Body of pancreas (tissue), 4 donors: Measurements from ENCODE around the gene RIPOR1. TPM values are rescaled to one million over a fixed set of nuclear protein-coding genes. Genes with fewer than 3 reads are reported as not detected.

Experiments used
- ATAC-seq: fragments of 150-250 bp; one replicate; pipeline ENCODE4 v1.9.1; 2016
- DNase-seq, 4 donors: peaks; one replicate each; pipeline ENCODE4 v3.0.0-alpha.2; 2019
- H3K27ac ChIP-seq, 4 donors: fragments of 200-600 bp; sonication (generic); 1 replicate in 3 of 4; 2 replicates in 1 of 4; pipeline versions ENCODE4 v1.5.1 to v1.6.1; 2016 to 2019; ENCODE audit warnings: mild to moderate bottlenecking in 1 of 4, mixed read lengths in 1 of 4, moderate library complexity in 1 of 4
- H3K27me3 ChIP-seq, 2 donors: fragments of 200-600 bp; sonication (generic); one replicate each; pipeline ENCODE4 v1.6.0; 2016; ENCODE audit warnings: mild to moderate bottlenecking in 1 of 2
- H3K36me3 ChIP-seq, 2 donors: fragments of 200-600 bp; sonication (generic); replicated peaks in 1 of 2; 2 replicates each; pipeline ENCODE4 v1.5.1; 2016; ENCODE audit warnings: low read depth in 2 of 2; ENCODE audit not compliant: insufficient read depth in 1 of 2
- H3K4me1 ChIP-seq: fragments of 200-600 bp; sonication (generic); one replicate; pipeline ENCODE4 v1.6.0; 2016
- H3K4me3 ChIP-seq, 2 donors: fragments of 200-600 bp; sonication (generic); 1 replicate in 1 of 2; 2 replicates in 1 of 2; pipeline ENCODE4 v1.5.1; 2016 to 2019
- H3K9me3 ChIP-seq, 3 donors: fragments of 200-600 bp; sonication (generic); 1 replicate in 2 of 3; 2 replicates in 1 of 3; pipeline ENCODE4 v1.5.1; 2016
- POLR2A ChIP-seq, 3 donors: fragments of 450-650 bp; IDR thresholded peaks; one replicate each; pipeline ENCODE4 v1.6.1; 2016; ENCODE audit warnings: antibody characterized with exemption in 3 of 3, mild to moderate bottlenecking in 2 of 3
- WGBS, 2 donors: methylation state at CpG; one replicate each; pipeline ENCODE4 v1.1.5; 2017; 5-methylcytosine and 5-hydroxymethylcytosine counted together
- intact Hi-C: fragments of 100-400 bp; cut with DNase I; formaldehyde crosslinking; loops from one replicate; pipeline ENCODE4 v1.15.1; 2023
- total RNA-seq, 2 donors: library from RNA; depleted of rRNA; stranded (reverse); fragments of >200 nt; gene quantifications; one replicate each; pipeline ENCODE4 v1.1.0, GENCODE V29; 2016
- TF ChIP-seq, protein P1 (sequence below), 7 experiments: fragments of 450-650 bp in 4 of 7; fragments of 200-600 bp in 3 of 7; sonication (generic) in 3 of 7; IDR thresholded peaks; one replicate each; pipeline ENCODE4 v1.5.1; 2016 to 2019; ENCODE audit warnings: antibody characterized with exemption in 7 of 7

RIPOR1 gene
- total RNA-seq, 2 donors from 2014 or later, result 37.9 to 62.6 TPM

DNA sequence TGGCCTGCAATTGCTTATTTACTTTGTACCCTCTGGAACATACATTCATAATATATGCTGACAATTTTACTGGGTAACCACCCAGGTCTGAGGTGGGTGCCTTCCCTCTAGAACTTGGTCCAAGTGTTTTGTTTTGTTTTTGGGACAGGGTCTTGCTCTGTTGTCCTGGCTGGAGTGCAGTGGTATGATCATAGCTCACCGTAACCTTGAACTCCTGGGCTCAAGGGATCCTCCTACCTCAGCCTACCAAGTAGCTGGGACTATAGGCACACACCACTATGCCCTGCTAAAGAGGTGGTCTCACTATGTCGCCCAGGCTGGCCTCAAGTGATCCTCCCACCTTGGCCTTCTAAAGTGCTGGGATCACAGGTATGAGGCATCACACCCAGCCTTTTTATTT, 22.5 kb downstream of the RIPOR1 start:
- H3K4me1 ChIP-seq, result peaks cover 28% of the 10 kb centered on the region
- DNase-seq, result no peak
- WGBS, 2 donors, result 86 to 94% methylated on average over 1 to 2 of the region's 2 CpGs
- no peaks in the 10 kb centered on the region for H3K27me3 ChIP-seq
- no peaks in the 10 kb centered on the region for H3K9me3 ChIP-seq
- H3K36me3 ChIP-seq, result no peaks in the 10 kb centered on the region
- TF ChIP-seq POLR2A (IDR thresholded peaks at IDR 0.05), result no peak
- TF ChIP-seq, protein P1, sequence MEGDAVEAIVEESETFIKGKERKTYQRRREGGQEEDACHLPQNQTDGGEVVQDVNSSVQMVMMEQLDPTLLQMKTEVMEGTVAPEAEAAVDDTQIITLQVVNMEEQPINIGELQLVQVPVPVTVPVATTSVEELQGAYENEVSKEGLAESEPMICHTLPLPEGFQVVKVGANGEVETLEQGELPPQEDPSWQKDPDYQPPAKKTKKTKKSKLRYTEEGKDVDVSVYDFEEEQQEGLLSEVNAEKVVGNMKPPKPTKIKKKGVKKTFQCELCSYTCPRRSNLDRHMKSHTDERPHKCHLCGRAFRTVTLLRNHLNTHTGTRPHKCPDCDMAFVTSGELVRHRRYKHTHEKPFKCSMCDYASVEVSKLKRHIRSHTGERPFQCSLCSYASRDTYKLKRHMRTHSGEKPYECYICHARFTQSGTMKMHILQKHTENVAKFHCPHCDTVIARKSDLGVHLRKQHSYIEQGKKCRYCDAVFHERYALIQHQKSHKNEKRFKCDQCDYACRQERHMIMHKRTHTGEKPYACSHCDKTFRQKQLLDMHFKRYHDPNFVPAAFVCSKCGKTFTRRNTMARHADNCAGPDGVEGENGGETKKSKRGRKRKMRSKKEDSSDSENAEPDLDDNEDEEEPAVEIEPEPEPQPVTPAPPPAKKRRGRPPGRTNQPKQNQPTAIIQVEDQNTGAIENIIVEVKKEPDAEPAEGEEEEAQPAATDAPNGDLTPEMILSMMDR (IDR thresholded peaks at IDR 0.05), result no peak
- no peak overlapping the region for H3K27ac ChIP-seq
- ATAC-seq, result no peak
- no peak overlapping the region for H3K4me3 ChIP-seq
- intact Hi-C loops, result no loop called here

DNA sequence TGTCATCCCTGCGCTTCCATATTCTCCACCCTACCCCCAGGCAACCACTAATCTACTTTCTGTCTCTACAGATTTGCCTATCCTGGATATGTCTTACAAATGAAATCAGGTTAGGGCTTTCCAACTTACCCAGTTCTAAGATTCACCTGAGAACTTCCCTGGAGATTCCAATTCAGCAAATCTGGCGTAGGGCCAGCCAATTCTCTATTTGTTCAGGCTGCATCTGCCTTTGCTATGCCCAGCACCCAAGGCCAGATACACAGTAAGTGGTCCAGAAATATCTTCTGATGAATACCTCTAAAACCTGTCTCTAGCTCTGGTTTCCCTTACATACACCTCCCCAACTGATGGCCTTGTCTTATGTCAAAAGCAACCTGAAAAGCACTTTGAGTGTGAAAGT, 23.3 kb downstream of the RIPOR1 start:
- peak overlapping the region; percentile 35 to 73 (median 69) for H3K27ac ChIP-seq
- no peaks in the 10 kb centered on the region for H3K27me3 ChIP-seq
- H3K4me1 ChIP-seq, result peaks cover 19% of the 10 kb centered on the region
- no peaks in the 10 kb centered on the region for H3K36me3 ChIP-seq
- H3K4me3 ChIP-seq, result no peak overlapping the region
- intact Hi-C loops, result no loop called here
- TF ChIP-seq, protein P1 (IDR thresholded peaks at IDR 0.05), result no peak
- no peak for TF ChIP-seq POLR2A (IDR thresholded peaks at IDR 0.05)
- ATAC-seq, result no peak
- H3K9me3 ChIP-seq, result no peaks in the 10 kb centered on the region
- WGBS, 2 donors, result 64 to 71% methylated on average over 2 of the region's 2 CpGs
- no peak for DNase-seq

DNA sequence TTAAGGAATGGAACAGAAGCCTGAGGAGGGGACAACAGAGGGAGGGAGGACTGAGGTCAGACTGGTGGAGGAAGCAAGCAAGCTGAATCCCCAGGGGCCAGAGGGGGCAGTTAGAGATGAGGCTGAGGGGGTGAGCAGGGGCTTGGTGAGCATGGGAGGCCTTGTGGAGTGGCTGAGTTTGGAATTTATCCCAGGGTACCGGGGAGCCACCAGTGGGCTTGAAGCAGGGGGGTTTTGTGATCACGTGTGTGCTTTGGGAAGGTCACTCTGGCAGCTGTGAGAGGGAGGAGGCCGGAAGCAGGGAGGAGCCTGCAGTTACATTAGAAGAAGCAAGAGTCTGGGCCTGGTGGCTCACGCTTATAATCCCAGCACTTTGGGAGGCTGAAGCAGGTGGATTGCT, 23.8 kb downstream of the RIPOR1 start:
- TF ChIP-seq POLR2A (IDR thresholded peaks at IDR 0.05), result no peak
- TF ChIP-seq, protein P1 (IDR thresholded peaks at IDR 0.05), result no peak
- Histone ChIP-seq H3K27ac (peak overlapping the region; percentile 35 to 73 (median 69)), H3K4me1 (peaks cover 14% of the 10 kb centered on the region), H3K36me3 (no peaks in the 10 kb centered on the region), H3K9me3 (no peaks in the 10 kb centered on the region), H3K4me3 (no peak overlapping the region), H3K27me3 (no peaks in the 10 kb centered on the region)
- WGBS, 2 donors, result 16 to 33% methylated on average over 4 of the region's 4 CpGs
- intact Hi-C loops, result no loop called here
- ATAC-seq (peak; percentile 60), DNase-seq (peak; percentile 34 to 67 (median 56))

DNA sequence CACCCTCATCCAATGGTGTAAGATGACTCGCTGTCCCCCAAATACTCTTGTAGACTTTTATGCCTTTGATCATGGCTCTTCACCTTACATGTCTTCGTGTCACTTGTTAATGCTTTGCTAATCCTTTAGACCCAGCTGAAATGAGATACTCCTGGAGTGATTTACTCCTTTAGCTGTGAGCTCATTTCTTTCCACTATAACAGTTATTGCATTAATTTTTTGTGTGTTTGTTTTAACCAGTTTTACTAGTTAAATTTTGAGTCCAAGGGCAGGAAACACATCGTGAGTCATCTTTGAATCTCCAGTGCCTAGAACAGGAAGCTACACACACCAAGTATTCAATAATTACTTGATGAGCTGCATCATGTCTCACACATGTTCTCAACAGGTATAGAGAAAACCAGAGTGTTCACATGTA, 27.2 kb downstream of the RIPOR1 start:
- H3K4me1 ChIP-seq, result peaks cover 16% of the 10 kb centered on the region
- no peak for ATAC-seq
- no peak for DNase-seq
- TF ChIP-seq POLR2A (IDR thresholded peaks at IDR 0.05), result no peak
- TF ChIP-seq, protein P1 (IDR thresholded peaks at IDR 0.05), result no peak
- H3K9me3 ChIP-seq, result no peaks in the 10 kb centered on the region
- no peak overlapping the region for H3K4me3 ChIP-seq
- WGBS, 2 donors, result 59 to 61% methylated on average over 3 of the region's 3 CpGs
- no peaks in the 10 kb centered on the region for H3K36me3 ChIP-seq
- H3K27me3 ChIP-seq, result no peaks in the 10 kb centered on the region
- intact Hi-C loops, result loop anchor here (5.0 kb wide), 1 partner anchor 101 kb away; no protein-coding TSS in a partner anchor
- H3K27ac ChIP-seq, result peak overlapping the region in 1 of 4 donors; percentile 0

DNA sequence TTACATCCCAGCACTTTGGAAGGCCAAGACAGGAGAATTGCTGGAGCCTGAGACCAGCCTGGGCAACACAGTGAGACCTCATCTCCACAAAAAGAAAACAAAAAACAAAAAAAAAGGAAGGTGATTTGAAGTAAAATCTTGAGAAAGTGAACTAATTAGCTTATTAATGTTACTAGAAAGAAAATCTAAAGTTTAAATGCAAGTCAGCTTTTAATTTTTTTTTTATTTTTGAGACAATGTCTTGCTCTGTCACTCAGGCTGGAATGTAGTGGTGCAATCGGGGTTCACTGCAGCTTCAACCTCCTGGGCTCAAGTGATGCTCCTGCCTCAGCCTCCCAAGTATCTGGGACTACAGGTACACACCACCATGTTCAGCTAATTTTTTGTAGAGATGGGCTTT, 30.2 kb downstream of the RIPOR1 start:
- Histone ChIP-seq H3K27ac (no peak overlapping the region), H3K36me3 (no peaks in the 10 kb centered on the region), H3K27me3 (no peaks in the 10 kb centered on the region), H3K9me3 (no peaks in the 10 kb centered on the region), H3K4me3 (no peak overlapping the region), H3K4me1 (peaks cover 12% of the 10 kb centered on the region)
- TF ChIP-seq, protein P1 (IDR thresholded peaks at IDR 0.05), result no peak
- no peak for TF ChIP-seq POLR2A (IDR thresholded peaks at IDR 0.05)
- intact Hi-C loops, result loop anchor here (5.0 kb wide), 1 partner anchor 98 kb away; no protein-coding TSS in a partner anchor
- no peak for DNase-seq
- ATAC-seq, result no peak
- 58 to 67% methylated on average over 1 of the region's 1 CpG for WGBS, 2 donors
